OCI-LY1 (cell line): ENCODE results near the gene ACER3.

Experiments
- H2AFZ ChIP-seq: fragments of 200-600 bp; sonication (generic), shearing (Covaris generic); 2 replicates; pipeline ENCODE4 v1.6.0; 2014; ENCODE audit warnings: antibody characterized with exemption, mild to moderate bottlenecking, low read length
- H3F3A ChIP-seq: fragments of 200-600 bp; sonication (generic), shearing (Covaris generic); 2 replicates; pipeline ENCODE4 v1.6.0; 2014; ENCODE audit warnings: mild to moderate bottlenecking, antibody characterized with exemption, low read length, moderate library complexity; ENCODE audit not compliant: insufficient read depth
- H3K27ac ChIP-seq: fragments of 200-600 bp; sonication (generic); 2 replicates; pipeline ENCODE4 v1.5.1; 2014; ENCODE audit warnings: low read length, mixed run types, mild to moderate bottlenecking, low read depth; ENCODE audit not compliant: poor library complexity, severe bottlenecking
- H3K27me3 ChIP-seq: fragments of 200-600 bp; sonication (generic); 2 replicates; pipeline ENCODE4 v1.6.0; 2014; ENCODE audit warnings: antibody characterized with exemption, mild to moderate bottlenecking, low read length, moderate library complexity; ENCODE audit not compliant: insufficient read depth
- H3K36me3 ChIP-seq: fragments of 200-600 bp; sonication (generic); 2 replicates; pipeline ENCODE4 v1.6.1; 2014; ENCODE audit warnings: mild to moderate bottlenecking, antibody characterized with exemption, low read length, moderate library complexity, mixed read lengths; ENCODE audit not compliant: insufficient read depth
- H3K4me1 ChIP-seq: fragments of 200-600 bp; sonication (generic); 2 replicates; pipeline ENCODE4 v1.5.1; 2014; ENCODE audit warnings: mild to moderate bottlenecking, low read length, moderate library complexity; ENCODE audit not compliant: insufficient read depth, severe bottlenecking
- H3K4me2 ChIP-seq: fragments of 200-600 bp; sonication (generic), shearing (Covaris generic); 2 replicates; pipeline ENCODE4 v1.6.1; 2014; ENCODE audit warnings: low read length
- H3K4me3 ChIP-seq: fragments of 200-600 bp; sonication (generic); 2 replicates; pipeline ENCODE4 v1.5.1; 2014; ENCODE audit warnings: low read length, low read depth, mild to moderate bottlenecking, mixed read lengths; ENCODE audit not compliant: poor library complexity, severe bottlenecking
- H3K79me2 ChIP-seq: fragments of 200-600 bp; shearing (Covaris generic); 2 replicates; pipeline ENCODE4 v1.6.1; 2016; ENCODE audit warnings: mixed run types, low read length, mixed read lengths; ENCODE audit not compliant: insufficient read depth
- H3K9ac ChIP-seq: fragments of 200-600 bp; sonication (generic), shearing (Covaris generic); 2 replicates; pipeline ENCODE4 v1.6.1; 2014; ENCODE audit warnings: mild to moderate bottlenecking, low read length, mixed read lengths
- H3K9me2 ChIP-seq: fragments of 200-600 bp; sonication (generic), shearing (Covaris generic); 2 replicates; pipeline ENCODE4 v1.6.1; 2014; ENCODE audit warnings: low read depth, mild to moderate bottlenecking, low read length, mixed read lengths
- H3K9me3 ChIP-seq: fragments of 200-600 bp; shearing (Covaris generic); 2 replicates; pipeline ENCODE4 v1.6.1; 2014; ENCODE audit warnings: low read length, mixed read lengths
- H4K20me1 ChIP-seq: fragments of 200-600 bp; sonication (generic), shearing (Covaris generic); 2 replicates; pipeline ENCODE4 v1.6.0; 2016; ENCODE audit warnings: mild to moderate bottlenecking, low read length; ENCODE audit not compliant: insufficient read depth
- EZH2 ChIP-seq: fragments of 200-600 bp; sonication (generic), shearing (Covaris generic); IDR thresholded peaks from 2 replicates; pipeline ENCODE4 v1.8.0; 2017; ENCODE audit warnings: borderline replicate concordance, mixed run types, mild to moderate bottlenecking, antibody characterized with exemption, low read length, moderate library complexity, mixed read lengths
- TF ChIP-seq, protein P1 (sequence below): fragments of 200-600 bp; sonication (generic), shearing (Covaris generic); IDR thresholded peaks from 2 replicates; pipeline ENCODE4 v1.5.1; 2017; ENCODE audit warnings: mild to moderate bottlenecking, antibody characterized with exemption, low read length, moderate library complexity, mixed read lengths

ACER3 gene

DNA sequence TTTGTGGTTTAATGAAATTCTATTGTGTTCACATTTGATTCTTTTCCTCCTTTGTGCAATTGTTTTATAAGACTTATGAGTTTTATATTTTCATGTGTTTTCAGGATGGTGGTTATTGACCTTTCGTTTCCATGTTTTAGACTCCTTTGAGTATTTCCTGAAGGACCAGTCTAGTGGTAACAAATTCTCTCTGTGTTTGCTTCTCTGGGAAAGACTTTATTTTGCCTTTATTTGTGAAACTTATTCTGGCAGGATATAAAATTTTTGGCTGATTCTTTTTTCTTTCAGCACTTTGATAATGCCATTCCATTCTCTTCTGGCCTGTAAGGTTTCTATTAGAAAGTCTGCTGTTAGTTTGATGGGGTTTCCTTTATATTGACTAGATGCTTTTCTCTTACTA lies 83.5 kb downstream of the ACER3 start:
- Histone ChIP-seq H4K20me1 (no peaks in the 10 kb centered on the region), H2AFZ (no peak overlapping the region), H3K9ac (no peak overlapping the region), H3K4me1 (no peaks in the 10 kb centered on the region), H3K36me3 (no peaks in the 10 kb centered on the region), H3K27me3 (no peaks in the 10 kb centered on the region), H3K9me3 (peaks cover 2% of the 10 kb centered on the region; the same call in 1 of the 2 replicates), H3F3A (no peaks in the 10 kb centered on the region), H3K9me2 (no peaks in the 10 kb centered on the region), H3K79me2 (no peaks in the 10 kb centered on the region), H3K27ac (no peak overlapping the region), H3K4me2 (no peak overlapping the region), H3K4me3 (no peak overlapping the region)
- TF ChIP-seq EZH2 = no peak

DNA sequence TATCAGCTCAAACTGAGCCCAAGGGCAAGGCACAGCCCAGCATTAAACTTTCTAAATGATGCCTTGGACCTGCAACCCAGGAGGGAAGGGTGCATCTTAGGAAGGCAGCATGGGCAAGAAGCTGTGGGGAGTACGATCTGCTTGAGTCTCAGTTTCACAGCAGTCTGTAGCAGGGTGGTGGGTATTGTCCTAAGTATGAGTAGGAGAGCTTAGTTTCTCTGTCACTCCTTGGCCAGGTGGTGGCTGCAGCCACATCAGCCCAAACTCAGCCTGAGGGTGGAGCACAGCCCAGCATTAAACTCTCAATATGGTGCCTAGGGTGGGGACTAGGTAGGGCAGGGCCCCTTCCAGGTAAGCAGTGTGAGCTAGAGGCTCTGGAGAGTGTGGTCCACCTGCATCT lies 85.5 kb downstream of the ACER3 start:
- Histone ChIP-seq H3K9me3 (peaks cover 2% of the 10 kb centered on the region; the same call in 1 of the 2 replicates), H3K4me2 (no peak overlapping the region), H3F3A (no peaks in the 10 kb centered on the region)

DNA sequence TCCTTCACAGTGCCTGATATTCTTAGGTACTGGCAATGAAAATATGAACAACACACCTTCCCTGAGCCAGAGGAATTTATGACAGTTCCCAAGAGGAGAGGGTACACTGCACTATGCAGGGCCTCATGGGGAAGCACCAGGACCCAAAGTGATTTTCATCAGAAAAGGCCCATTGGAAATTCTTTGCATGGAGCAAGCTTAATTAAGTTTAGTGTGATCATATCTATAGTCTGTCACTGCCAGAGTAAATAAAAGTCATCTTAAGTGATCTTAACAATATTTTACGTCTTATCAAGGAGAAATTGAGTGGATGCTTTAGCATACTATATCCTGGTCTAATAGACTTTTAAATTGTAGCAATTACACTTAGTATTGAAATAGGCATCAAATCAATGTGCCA lies 86.5 kb downstream of the ACER3 start:
- H2AFZ ChIP-seq = no peak overlapping the region
- H3K4me2 ChIP-seq = no peak overlapping the region
- peaks cover 2% of the 10 kb centered on the region; the same call in 1 of the 2 replicates for H3K9me3 ChIP-seq
- no peaks in the 10 kb centered on the region for H3K4me1 ChIP-seq
- H3K9ac ChIP-seq = no peak overlapping the region
- H3K27me3 ChIP-seq = no peaks in the 10 kb centered on the region
- no peak overlapping the region for H3K27ac ChIP-seq
- H3K36me3 ChIP-seq = no peaks in the 10 kb centered on the region
- H3F3A ChIP-seq = no peaks in the 10 kb centered on the region
- H3K9me2 ChIP-seq = no peaks in the 10 kb centered on the region
- H3K4me3 ChIP-seq = no peak overlapping the region
- H3K79me2 ChIP-seq = no peaks in the 10 kb centered on the region
- TF ChIP-seq, protein P1, sequence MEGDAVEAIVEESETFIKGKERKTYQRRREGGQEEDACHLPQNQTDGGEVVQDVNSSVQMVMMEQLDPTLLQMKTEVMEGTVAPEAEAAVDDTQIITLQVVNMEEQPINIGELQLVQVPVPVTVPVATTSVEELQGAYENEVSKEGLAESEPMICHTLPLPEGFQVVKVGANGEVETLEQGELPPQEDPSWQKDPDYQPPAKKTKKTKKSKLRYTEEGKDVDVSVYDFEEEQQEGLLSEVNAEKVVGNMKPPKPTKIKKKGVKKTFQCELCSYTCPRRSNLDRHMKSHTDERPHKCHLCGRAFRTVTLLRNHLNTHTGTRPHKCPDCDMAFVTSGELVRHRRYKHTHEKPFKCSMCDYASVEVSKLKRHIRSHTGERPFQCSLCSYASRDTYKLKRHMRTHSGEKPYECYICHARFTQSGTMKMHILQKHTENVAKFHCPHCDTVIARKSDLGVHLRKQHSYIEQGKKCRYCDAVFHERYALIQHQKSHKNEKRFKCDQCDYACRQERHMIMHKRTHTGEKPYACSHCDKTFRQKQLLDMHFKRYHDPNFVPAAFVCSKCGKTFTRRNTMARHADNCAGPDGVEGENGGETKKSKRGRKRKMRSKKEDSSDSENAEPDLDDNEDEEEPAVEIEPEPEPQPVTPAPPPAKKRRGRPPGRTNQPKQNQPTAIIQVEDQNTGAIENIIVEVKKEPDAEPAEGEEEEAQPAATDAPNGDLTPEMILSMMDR = no peak
- no peak for TF ChIP-seq EZH2
- no peaks in the 10 kb centered on the region for H4K20me1 ChIP-seq

More for the DNA sequence above, 85.5 kb downstream of the ACER3 start:
- H3K4me1 ChIP-seq = no peaks in the 10 kb centered on the region
- H3K27me3 ChIP-seq = no peaks in the 10 kb centered on the region
- H3K36me3 ChIP-seq = no peaks in the 10 kb centered on the region
- TF ChIP-seq EZH2 = no peak
- TF ChIP-seq, protein P1 = no peak
- no peaks in the 10 kb centered on the region for H3K79me2 ChIP-seq
- no peak overlapping the region for H3K27ac ChIP-seq
- no peak overlapping the region for H3K4me3 ChIP-seq
- no peak overlapping the region for H3K9ac ChIP-seq
- H3K9me2 ChIP-seq = no peaks in the 10 kb centered on the region
- no peak overlapping the region for H2AFZ ChIP-seq
- no peaks in the 10 kb centered on the region for H4K20me1 ChIP-seq

DNA sequence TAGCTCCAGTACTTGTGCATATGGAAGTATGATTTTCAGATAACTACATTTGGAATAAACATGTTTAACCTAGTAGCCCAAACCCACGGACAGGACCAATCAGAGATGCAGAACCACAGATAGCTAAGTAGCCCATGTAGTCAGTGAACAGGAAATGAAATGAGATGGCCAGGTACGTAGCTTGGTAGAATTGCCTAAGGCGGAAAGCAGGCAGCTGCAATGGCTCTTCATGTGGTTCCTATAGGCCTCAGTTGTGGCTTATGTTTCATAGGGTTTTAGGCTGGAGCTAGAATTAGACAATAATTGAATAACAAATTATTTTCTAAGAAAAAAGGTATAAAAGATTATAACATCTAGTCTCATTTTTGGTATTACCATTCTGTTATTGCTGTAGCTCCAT lies 87.1 kb downstream of the ACER3 start:
- no peak overlapping the region for H3K9ac ChIP-seq

More for the DNA sequence above, 87.1 kb downstream of the ACER3 start:
- TF ChIP-seq, protein P1 = no peak
- no peak for TF ChIP-seq EZH2
- H3K4me1 ChIP-seq = no peaks in the 10 kb centered on the region
- no peak overlapping the region for H3K27ac ChIP-seq
- no peaks in the 10 kb centered on the region for H3K27me3 ChIP-seq
- H3K4me2 ChIP-seq = no peak overlapping the region
- no peak overlapping the region for H3K4me3 ChIP-seq
- no peak overlapping the region for H2AFZ ChIP-seq
- no peaks in the 10 kb centered on the region for H3K36me3 ChIP-seq
- no peaks in the 10 kb centered on the region for H3F3A ChIP-seq
- 0 out of 2 replicates have a peak, but pooled peaks cover 2% of the 10 kb centered on the region for H3K9me3 ChIP-seq
- no peaks in the 10 kb centered on the region for H4K20me1 ChIP-seq
- H3K79me2 ChIP-seq = no peaks in the 10 kb centered on the region
- no peaks in the 10 kb centered on the region for H3K9me2 ChIP-seq
